Gastrocnemius medialis (tissue), 4 donors: ENCODE data around the gene GRM4. TPM values are rescaled to one million over a fixed set of nuclear protein-coding genes. Genes with fewer than 3 reads are reported as not detected.

Source experiments
- ATAC-seq, 2 donors: fragments of 150-250 bp; one replicate each; pipeline ENCODE4 v1.9.1; 2016
- DNase-seq, 2 donors: peaks; one replicate each; pipeline ENCODE4 v3.0.0-alpha.2; 2019
- H3K27ac ChIP-seq, 4 donors: fragments of 200-600 bp; sonication (generic); 1 replicate in 1 of 4; 2 replicates in 3 of 4; pipeline ENCODE4 v1.5.1; 2016 to 2018; ENCODE audit warnings: mild to moderate bottlenecking in 2 of 4, moderate library complexity in 1 of 4
- H3K27me3 ChIP-seq, 3 donors: fragments of 200-600 bp; sonication (generic) in 2 of 3; 1 replicate in 1 of 3; 2 replicates in 2 of 3; pipeline versions ENCODE4 v1.5.1 to v1.6.0; 2016 to 2019; ENCODE audit warnings: mild to moderate bottlenecking in 1 of 3, moderate library complexity in 1 of 3
- H3K36me3 ChIP-seq, 2 donors: fragments of 200-600 bp; sonication (generic) in 1 of 2; one replicate each; pipeline ENCODE4 v1.5.1; 2017 to 2018
- H3K4me1 ChIP-seq, 2 donors: fragments of 200-600 bp; sonication (generic) in 1 of 2; one replicate each; pipeline ENCODE4 v1.5.1; 2016 to 2017; ENCODE audit warnings: mild to moderate bottlenecking in 2 of 2
- H3K4me3 ChIP-seq, 4 donors: fragments of 200-600 bp; sonication (generic) in 3 of 4; 1 replicate in 1 of 4; 2 replicates in 3 of 4; pipeline ENCODE4 v1.5.1; 2016 to 2019; ENCODE audit warnings: mild to moderate bottlenecking in 2 of 4
- H3K9me3 ChIP-seq, 3 donors: fragments of 200-600 bp; sonication (generic) in 2 of 3; 1 replicate in 1 of 3; 2 replicates in 2 of 3; pipeline ENCODE4 v1.5.1; 2016 to 2019
- POLR2A ChIP-seq, 2 donors: fragments of 450-650 bp; IDR thresholded peaks; one replicate each; pipeline ENCODE4 v1.6.1; 2017; ENCODE audit warnings: antibody characterized with exemption in 2 of 2, mild to moderate bottlenecking in 2 of 2, moderate library complexity in 2 of 2
- in situ Hi-C, 4 donors: fragments of 200-750 bp; cut with MboI; loops; one replicate each; pipeline versions ENCODE4 v1.15.0 to v1.8.0; 2017; ENCODE audit warnings: low sequenced_read_pairs in 4 of 4
- intact Hi-C: fragments of 100-400 bp; cut with DNase I; formaldehyde crosslinking; loops from one replicate; pipeline ENCODE4 v1.15.1; 2023; ENCODE audit warnings: low total_unique reads
- total RNA-seq, 4 donors: library from RNA; depleted of rRNA; stranded (reverse); fragments of >200 nt; gene quantifications; one replicate each; pipeline versions ENCODE4 v1.1.0 to v1.2.3, GENCODE V29; 2016
- TF ChIP-seq, protein P1 (sequence below), 5 experiments: fragments of 450-650 bp in 3 of 5; fragments of 200-600 bp in 2 of 5; sonication (generic) in 2 of 5; IDR thresholded peaks in 4 of 5; conservative IDR thresholded peaks in 1 of 5; 1 replicate in 4 of 5; 2 replicates in 1 of 5; pipeline ENCODE4 v1.5.1; 2016 to 2019; ENCODE audit warnings: antibody characterized with exemption in 5 of 5, mild to moderate bottlenecking in 3 of 5, moderate library complexity in 3 of 5

GRM4 gene
- total RNA-seq, 4 donors from 2014 or later = 0.03 TPM; not detected in 3

DNA sequence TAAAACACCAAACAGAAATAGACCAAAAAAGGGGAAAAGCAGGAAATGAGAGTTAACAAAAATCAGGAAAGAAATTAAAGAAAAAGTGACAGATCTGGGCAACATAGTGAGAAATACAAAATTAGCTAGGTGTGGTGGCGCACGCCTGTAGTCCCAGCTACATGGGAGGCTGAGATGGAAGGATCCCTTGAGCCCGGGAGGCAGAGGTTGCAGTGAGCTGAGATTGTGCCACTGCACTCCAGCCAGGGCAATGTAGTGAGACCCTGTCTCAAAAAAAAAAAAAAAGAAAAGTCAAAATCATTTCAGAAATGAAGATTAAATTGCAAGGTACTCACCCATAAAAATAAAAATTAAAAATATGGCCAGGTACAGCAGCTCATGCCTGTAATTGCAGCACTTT lies 13.0 kb upstream of the GRM4 start:
- Histone ChIP-seq H3K36me3 (no peaks in the 10 kb centered on the region), H3K9me3 (peaks cover 0 to 14% (median 0%) of the 10 kb centered on the region in 3 donors), H3K27me3 (peaks cover 7 to 19% (median 13%) of the 10 kb centered on the region in 3 donors), H3K4me1 (peaks cover 0 to 7% of the 10 kb centered on the region in 2 donors), H3K4me3 (no peak overlapping the region), H3K27ac (no peak overlapping the region)
- in situ Hi-C loops (loop anchor here (10.0 to 25.0 kb wide), 3 partner anchors 104 to 397 kb away; no protein-coding TSS in a partner anchor), intact Hi-C loops (loop anchor here (10.0 kb wide), 1 partner anchor 574 kb away; the partner anchor contains the start of gene BAK1)
- DNase-seq = no peak
- no peak for ATAC-seq
- no peak for TF ChIP-seq POLR2A (IDR thresholded peaks at IDR 0.05)
- TF ChIP-seq, protein P1, sequence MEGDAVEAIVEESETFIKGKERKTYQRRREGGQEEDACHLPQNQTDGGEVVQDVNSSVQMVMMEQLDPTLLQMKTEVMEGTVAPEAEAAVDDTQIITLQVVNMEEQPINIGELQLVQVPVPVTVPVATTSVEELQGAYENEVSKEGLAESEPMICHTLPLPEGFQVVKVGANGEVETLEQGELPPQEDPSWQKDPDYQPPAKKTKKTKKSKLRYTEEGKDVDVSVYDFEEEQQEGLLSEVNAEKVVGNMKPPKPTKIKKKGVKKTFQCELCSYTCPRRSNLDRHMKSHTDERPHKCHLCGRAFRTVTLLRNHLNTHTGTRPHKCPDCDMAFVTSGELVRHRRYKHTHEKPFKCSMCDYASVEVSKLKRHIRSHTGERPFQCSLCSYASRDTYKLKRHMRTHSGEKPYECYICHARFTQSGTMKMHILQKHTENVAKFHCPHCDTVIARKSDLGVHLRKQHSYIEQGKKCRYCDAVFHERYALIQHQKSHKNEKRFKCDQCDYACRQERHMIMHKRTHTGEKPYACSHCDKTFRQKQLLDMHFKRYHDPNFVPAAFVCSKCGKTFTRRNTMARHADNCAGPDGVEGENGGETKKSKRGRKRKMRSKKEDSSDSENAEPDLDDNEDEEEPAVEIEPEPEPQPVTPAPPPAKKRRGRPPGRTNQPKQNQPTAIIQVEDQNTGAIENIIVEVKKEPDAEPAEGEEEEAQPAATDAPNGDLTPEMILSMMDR (IDR thresholded peaks at IDR 0.05 in 4 of 5, conservative IDR thresholded peaks at IDR 0.05 in 1 of 5) = no peak

DNA sequence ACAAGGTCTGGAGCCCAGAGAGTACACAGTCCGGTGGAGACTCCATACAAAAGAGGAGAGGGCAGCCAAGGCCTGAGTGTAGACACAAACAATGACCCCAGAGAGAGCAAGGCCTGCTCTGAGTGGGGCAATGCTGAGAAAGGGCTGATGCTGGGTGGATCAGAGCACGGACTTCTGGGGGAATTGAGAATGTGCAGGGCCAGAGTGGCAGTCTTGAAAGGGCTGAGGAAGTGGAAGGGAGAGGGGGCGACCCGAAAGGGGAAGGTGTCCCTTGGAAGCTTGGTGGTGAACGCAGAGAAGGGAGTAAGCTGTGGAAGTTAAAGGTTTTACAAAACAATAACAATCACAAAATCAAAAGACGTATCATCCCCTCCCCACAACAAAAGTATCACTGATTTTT lies 12.0 kb upstream of the GRM4 start:
- Histone ChIP-seq H3K4me1 (peaks cover 0 to 7% of the 10 kb centered on the region in 2 donors), H3K36me3 (no peaks in the 10 kb centered on the region), H3K4me3 (no peak overlapping the region), H3K9me3 (peaks cover 0 to 14% (median 0%) of the 10 kb centered on the region in 3 donors), H3K27me3 (peaks cover 12 to 28% (median 14%) of the 10 kb centered on the region in 3 donors), H3K27ac (no peak overlapping the region)
- intact Hi-C loops (loop anchor here (10.0 kb wide), 1 partner anchor 573 kb away; the partner anchor contains the start of gene BAK1), in situ Hi-C loops (loop anchor here (10.0 to 25.0 kb wide), 3 partner anchors 103 to 396 kb away; no protein-coding TSS in a partner anchor)
- no peak for DNase-seq
- ATAC-seq = no peak
- TF ChIP-seq POLR2A (IDR thresholded peaks at IDR 0.05) = no peak
- TF ChIP-seq, protein P1 (IDR thresholded peaks at IDR 0.05 in 4 of 5, conservative IDR thresholded peaks at IDR 0.05 in 1 of 5) = no peak

DNA sequence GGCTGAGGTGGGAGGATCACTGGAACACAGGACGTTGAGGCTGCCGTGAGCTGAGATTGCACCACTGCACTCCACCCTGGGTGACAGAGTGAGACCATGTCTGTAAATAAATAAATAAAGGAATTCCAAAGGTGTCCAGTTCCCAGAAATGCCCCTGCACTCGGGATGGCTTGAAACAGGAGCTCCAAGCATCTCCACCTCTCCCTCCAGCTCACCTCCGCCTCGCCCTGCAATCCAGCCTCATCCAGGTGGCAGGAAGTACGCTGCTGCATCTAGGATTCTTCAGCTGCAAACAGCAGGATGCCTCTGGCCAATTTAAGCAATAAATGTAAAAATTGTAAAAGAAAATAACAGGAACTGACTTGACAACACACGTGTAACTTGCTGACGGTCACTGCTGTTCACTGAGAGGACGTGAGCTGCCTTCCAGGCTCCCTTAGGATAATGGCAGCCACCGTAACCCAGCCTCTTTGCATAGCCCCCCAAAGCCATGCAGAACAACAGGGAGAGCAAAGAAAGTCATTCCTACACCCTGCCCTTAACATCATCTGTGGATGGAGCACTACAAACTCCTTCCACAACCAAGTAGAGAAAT lies 11.4 kb upstream of the GRM4 start:
- Histone ChIP-seq H3K27me3 (peaks cover 12 to 28% (median 14%) of the 10 kb centered on the region in 3 donors), H3K27ac (no peak overlapping the region), H3K4me3 (no peak overlapping the region), H3K36me3 (no peaks in the 10 kb centered on the region), H3K9me3 (peaks cover 0 to 14% (median 0%) of the 10 kb centered on the region in 3 donors), H3K4me1 (peaks cover 0 to 7% of the 10 kb centered on the region in 2 donors)
- TF ChIP-seq POLR2A (IDR thresholded peaks at IDR 0.05) = no peak
- TF ChIP-seq, protein P1 (IDR thresholded peaks at IDR 0.05 in 4 of 5, conservative IDR thresholded peaks at IDR 0.05 in 1 of 5) = no peak
- ATAC-seq (no peak), DNase-seq (no peak)
- intact Hi-C loops = loop anchor here (10.0 kb wide), 1 partner anchor 573 kb away; the partner anchor contains the start of gene BAK1
- in situ Hi-C loops = loop anchor here (10.0 to 25.0 kb wide), 3 partner anchors 103 to 395 kb away; no protein-coding TSS in a partner anchor

DNA sequence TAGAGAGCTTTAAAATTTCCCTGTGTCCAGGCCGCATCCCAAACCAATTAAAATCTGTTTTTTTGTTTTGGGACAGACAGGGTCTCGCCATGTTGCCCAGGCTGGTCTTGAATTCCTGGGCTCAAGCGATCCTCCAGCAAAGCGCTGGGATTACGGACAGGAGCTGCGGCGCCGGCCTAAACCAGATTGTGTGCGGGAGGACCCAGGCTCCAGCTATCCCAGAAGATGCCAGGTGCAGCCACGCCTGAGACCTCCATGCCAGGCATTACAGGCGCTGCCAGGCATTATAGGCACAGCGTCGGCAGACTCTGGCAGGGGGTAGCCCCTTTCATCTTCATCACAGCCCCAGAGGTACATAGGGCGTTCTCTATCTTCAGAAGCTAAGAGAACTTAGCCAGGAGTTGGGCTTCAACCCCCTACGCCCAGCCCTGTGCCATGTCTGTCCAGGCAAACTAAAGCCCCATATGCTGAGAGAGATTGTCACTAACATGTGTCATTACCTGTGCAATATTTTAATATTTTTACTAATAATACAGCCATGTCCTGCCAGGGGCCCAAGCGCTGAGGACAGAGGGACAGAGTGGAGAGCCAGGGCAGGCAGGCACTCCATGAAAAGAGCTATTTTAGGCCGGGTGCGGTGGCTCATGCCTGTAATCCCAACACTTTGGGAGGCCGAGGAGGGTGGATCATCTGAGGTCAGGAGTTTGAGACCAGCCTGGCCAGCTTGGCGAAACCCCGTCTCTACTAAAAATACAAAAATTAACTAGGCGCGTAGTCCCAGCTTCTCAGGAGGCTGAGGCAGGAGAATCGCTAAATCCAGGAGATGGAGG lies 9.8 kb upstream of the GRM4 start:
- no peak overlapping the region for H3K4me3 ChIP-seq
- peaks cover 0 to 14% (median 0%) of the 10 kb centered on the region in 3 donors for H3K9me3 ChIP-seq
- H3K36me3 ChIP-seq = no peaks in the 10 kb centered on the region
- ATAC-seq = no peak
- peaks cover 14 to 28% (median 14%) of the 10 kb centered on the region in 3 donors for H3K27me3 ChIP-seq
- TF ChIP-seq POLR2A (IDR thresholded peaks at IDR 0.05) = no peak
- TF ChIP-seq, protein P1 (IDR thresholded peaks at IDR 0.05 in 4 of 5, conservative IDR thresholded peaks at IDR 0.05 in 1 of 5) = no peak
- no peak for DNase-seq
- H3K27ac ChIP-seq = no peak overlapping the region
- intact Hi-C loops (loop anchor here (10.0 kb wide), 1 partner anchor 571 kb away; the partner anchor contains the start of gene BAK1), in situ Hi-C loops (loop anchor here (10.0 to 25.0 kb wide), 3 partner anchors 101 to 393 kb away; no protein-coding TSS in a partner anchor)
- H3K4me1 ChIP-seq = peaks cover 0 to 7% of the 10 kb centered on the region in 2 donors
